Fibroblast of mammary gland (primary cell): ENCODE data around the gene ADORA2B.

ENCODE experiments used
- DNase-seq: peaks from one replicate; pipeline ENCODE4 v3.0.0-alpha.2; 2010; ENCODE audit warnings: low read depth
- H3K4me3 ChIP-seq: 2 replicates; pipeline ENCODE4 v1.5.1; 2011; ENCODE audit warnings: low read depth, mild to moderate bottlenecking, low read length, moderate library complexity; ENCODE audit not compliant: control insufficient read depth
- TF ChIP-seq, protein P1 (sequence below): conservative IDR thresholded peaks from 2 replicates; pipeline ENCODE4 v1.5.1; 2011; ENCODE audit warnings: low read depth, low read length, inconsistent platforms; ENCODE audit not compliant: control insufficient read depth, insufficient read depth

Gene ADORA2B

DNA sequence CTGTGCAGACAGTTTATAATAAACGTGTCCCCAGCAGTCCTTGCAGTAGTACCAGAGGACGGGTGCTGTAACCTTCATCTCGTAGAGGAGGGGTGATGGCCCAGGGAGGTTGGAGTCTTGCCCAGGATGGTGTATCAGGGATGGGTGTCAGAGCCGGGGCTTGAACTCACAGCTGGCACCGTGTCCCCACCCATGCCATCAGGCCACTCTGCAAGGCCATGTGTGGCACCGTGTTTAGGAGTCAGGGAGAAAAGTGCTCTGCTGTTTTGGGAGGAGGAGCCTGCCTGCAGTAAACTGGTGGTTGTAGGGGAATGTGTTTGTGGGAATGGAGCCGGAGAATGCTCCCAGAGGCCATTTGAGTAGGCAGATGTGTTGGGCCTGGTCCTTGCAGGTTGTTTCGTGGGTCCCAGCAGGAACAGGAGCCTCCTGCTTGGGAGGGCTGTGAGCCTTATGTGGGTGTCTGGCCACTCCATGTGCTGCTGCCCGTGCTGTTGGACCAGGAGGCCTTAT is 1.7 kb downstream of the ADORA2B start:
- DNase-seq: no peak
- H3K4me3 ChIP-seq: peak overlapping the region; percentile 67

DNA sequence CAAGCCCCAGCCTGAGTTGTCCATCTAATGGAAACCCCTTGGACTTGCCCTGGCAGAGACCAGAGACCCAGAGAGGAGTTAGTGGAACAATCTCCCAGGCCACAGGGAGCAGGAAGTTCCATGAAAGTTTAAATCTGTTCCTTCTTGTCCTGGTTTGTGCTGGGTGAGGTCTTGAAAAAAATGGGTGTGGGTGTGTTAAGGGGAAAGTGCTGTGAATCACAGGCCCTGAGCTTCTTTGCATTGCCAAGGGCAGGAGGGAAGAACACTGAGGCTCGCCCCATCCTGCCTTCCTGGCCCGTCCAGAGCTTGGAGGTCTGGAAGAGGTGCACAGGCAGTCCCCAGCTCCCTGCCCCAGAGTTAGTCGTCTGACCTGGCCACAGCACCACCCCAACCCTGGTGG is 2.3 kb downstream of the ADORA2B start:
- peak overlapping the region; percentile 67 for H3K4me3 ChIP-seq

More for the DNA sequence above, 1.7 kb downstream of the ADORA2B start:
- TF ChIP-seq, protein P1, sequence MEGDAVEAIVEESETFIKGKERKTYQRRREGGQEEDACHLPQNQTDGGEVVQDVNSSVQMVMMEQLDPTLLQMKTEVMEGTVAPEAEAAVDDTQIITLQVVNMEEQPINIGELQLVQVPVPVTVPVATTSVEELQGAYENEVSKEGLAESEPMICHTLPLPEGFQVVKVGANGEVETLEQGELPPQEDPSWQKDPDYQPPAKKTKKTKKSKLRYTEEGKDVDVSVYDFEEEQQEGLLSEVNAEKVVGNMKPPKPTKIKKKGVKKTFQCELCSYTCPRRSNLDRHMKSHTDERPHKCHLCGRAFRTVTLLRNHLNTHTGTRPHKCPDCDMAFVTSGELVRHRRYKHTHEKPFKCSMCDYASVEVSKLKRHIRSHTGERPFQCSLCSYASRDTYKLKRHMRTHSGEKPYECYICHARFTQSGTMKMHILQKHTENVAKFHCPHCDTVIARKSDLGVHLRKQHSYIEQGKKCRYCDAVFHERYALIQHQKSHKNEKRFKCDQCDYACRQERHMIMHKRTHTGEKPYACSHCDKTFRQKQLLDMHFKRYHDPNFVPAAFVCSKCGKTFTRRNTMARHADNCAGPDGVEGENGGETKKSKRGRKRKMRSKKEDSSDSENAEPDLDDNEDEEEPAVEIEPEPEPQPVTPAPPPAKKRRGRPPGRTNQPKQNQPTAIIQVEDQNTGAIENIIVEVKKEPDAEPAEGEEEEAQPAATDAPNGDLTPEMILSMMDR: no peak

DNA sequence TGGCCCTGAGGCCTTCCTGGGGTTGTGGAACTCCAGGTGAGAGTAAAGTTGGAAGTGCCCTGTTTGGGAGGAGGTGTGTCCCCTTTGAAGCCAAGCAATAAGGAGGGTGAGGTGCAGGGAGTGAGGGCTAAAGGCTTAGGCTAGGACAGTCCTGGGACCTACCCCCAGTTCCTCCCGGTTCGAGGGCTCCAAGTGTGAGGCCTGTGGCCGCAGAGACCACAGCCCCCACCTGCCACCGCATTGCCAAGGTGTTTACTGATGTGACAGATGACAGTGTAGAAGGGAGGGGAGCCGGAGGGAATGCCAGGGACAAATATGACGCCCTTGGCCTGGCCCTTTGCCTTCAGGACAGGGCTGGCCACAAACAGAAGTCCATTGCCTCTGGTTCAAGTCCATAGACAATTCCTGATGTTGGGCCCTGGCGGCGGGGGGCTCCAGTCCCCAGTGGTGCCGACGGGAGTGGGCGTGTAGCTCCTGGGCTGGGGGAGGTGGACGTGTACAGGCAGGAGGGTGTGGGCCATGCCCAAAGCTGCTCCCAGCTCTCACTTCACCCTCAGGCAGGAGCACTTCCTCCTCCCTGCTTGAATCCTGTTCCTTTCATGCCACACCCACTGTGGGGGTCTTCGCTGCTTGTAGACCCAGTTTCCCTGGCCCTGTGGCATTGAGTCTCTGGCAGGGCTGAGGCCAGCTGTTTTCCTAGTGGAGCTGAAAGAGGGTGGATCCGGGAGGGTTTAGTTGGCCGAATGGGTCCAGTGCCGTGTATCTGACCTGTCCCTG is 3.2 kb downstream of the ADORA2B start:
- no peak for DNase-seq
- TF ChIP-seq, protein P1: no peak
- H3K4me3 ChIP-seq: no peak overlapping the region

More for the DNA sequence above, 2.3 kb downstream of the ADORA2B start:
- TF ChIP-seq, protein P1: no peak
- DNase-seq: peak; percentile 72

DNA sequence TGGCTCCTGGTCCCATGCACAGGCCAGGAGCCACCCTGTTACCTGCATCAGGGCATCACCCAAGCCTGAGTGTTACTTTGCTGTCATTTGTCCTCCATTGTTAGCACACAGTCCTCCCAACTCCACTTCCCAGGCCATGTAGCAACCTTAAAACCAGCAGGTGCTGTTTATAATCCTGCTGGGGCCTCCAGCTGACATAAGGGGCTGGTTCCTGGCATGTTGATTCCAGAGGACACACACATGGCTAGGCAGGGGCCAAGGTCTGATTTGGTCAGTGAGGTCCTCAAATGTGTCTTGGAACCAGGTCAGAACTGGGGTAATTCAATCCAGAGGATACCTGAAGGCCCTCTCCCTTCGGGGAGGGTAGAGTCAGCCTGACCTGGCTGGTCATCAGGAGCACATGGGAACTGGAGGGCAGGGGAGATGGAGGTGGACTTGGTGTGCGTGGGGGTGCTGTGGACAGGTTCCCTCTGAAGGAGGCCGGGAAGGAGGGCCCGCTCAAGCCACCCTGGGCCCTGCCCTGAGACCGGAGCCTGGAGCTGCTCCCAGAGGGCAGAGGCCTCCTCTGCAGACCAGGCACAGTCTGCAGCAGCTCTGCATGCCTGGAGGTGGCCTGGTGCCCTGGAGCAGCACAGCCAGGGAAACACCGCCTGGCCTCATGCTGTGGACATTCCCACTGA is 6.6 kb downstream of the ADORA2B start:
- H3K4me3 ChIP-seq: no peak overlapping the region
- TF ChIP-seq, protein P1: no peak
- DNase-seq: no peak

DNA sequence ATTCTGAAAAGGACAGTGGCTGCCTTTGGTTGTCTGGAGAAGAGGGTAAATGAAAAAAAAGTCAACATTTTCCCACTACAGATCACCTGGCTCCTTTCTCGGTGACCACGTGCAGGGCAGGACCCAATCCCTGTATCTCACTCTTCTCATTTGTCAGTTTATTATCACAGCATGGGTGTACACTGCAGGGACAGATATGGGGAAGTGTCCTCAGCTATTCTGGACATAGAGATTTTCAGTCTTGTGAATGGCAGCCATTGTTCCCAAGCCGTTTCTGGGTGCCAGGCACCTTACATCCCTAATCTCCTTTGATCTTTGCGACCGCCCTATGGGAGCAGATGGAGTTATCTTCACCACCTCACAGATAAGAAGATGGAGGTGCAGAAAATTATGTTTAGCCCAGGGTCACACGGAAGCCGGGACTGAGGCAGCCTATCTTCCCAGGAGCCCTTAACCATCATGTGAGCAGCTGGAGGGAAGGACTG is 7.2 kb downstream of the ADORA2B start:
- H3K4me3 ChIP-seq: no peak overlapping the region
- TF ChIP-seq, protein P1: no peak
- no peak for DNase-seq

DNA sequence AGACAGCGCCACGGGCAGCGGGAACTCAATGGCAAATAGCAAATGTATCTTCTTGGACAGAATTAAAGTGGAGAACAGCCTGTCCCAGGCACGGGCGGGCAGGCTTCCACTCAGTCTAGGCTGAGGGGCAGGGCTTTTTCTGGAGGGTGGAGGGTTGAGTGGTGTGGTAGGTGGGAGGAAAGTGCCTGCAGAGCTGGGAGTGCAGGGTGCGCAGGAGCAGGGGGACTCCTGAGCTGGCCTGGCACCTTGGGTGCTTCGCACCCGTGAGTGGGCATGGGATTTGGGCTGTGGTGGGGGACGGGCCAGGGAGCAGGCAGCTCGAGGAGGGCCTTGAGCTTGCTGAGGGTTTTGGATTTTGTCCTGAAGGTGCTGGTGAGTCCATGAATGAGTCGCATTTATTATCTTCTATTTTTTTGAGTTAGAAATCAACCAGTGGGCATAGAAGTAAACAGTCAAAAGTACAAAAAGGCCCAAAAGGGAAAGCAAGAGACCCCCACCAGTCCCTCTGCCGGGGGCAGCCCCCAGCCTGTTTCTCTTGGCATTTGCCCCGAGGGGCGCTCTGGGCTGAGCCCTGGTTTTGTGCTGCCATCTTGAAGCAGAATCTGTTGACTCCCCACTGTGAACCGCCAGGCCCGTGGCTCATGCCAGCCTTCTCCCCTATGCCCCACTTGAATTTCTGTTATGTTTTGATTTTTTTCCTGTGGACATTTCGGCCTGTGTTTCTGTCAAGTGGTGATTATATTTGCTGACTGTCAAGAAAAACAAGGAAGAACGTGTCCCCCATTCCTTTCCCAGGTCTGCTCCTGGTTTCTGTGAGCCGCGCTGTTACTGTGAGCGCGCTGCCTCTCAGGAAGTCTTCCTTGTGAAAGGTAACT is 8.2 kb downstream of the ADORA2B start:
- DNase-seq: no peak
- TF ChIP-seq, protein P1: no peak
- no peak overlapping the region for H3K4me3 ChIP-seq
